Ureter (tissue), 1 donor: ENCODE measurements around the gene GRIK1. TPM values are rescaled to one million over a fixed set of nuclear protein-coding genes. Genes with fewer than 3 reads are reported as not detected.

Experiments used
- DNase-seq: peaks from one replicate; pipeline ENCODE4 v3.0.0-alpha.2; 2020; ENCODE audit warnings: low spot score
- total RNA-seq: library from RNA; stranded (reverse); gene quantifications from one replicate; pipeline ENCODE4 v1.2.4, GENCODE V29; 2023
- donor health status: DM: yes; HTN: yes; CAD: no.

The GRIK1 gene
- total RNA-seq, 1 donor from 2014 or later = 0.49 TPM

- no peak for DNase-seq
Measured at GRCh38 chr21:29643289-29643688, 296.5 kb downstream of the GRIK1 start.

GRCh38 chr21:29642551-29643245 is 297.1 kb downstream of the GRIK1 start:
- DNase-seq = no peak

GRCh38 chr21:29641635-29642550 is 297.9 kb downstream of the GRIK1 start:
- DNase-seq = no peak

GRCh38 chr21:29641001-29641634 is 298.7 kb downstream of the GRIK1 start:
- no peak for DNase-seq

- no peak for DNase-seq
Measured at GRCh38 chr21:29640080-29640508, 299.7 kb downstream of the GRIK1 start.

- no peak for DNase-seq
Measured at GRCh38 chr21:29639366-29640079, 300.3 kb downstream of the GRIK1 start.

GRCh38 chr21:29638761-29639327 is 301.0 kb downstream of the GRIK1 start:
- no peak for DNase-seq

- DNase-seq = no peak
Measured at GRCh38 chr21:29638138-29638537, 301.7 kb downstream of the GRIK1 start.

GRCh38 chr21:29637553-29637952 is 302.2 kb downstream of the GRIK1 start:
- no peak for DNase-seq

- DNase-seq = no peak
Measured at GRCh38 chr21:29637134-29637533, 302.7 kb downstream of the GRIK1 start.

GRCh38 chr21:29634418-29634817 is 305.4 kb downstream of the GRIK1 start:
- no peak for DNase-seq

GRCh38 chr21:29633756-29634155 is 306.0 kb downstream of the GRIK1 start:
- DNase-seq = no peak

- no peak for DNase-seq
Measured at GRCh38 chr21:29630441-29630840, 309.4 kb downstream of the GRIK1 start.

- no peak for DNase-seq
Measured at GRCh38 chr21:29627905-29628304, 311.9 kb downstream of the GRIK1 start.

GRCh38 chr21:29626801-29627470 is 312.9 kb downstream of the GRIK1 start:
- no peak for DNase-seq

GRCh38 chr21:29625990-29626389 is 313.8 kb downstream of the GRIK1 start:
- DNase-seq = no peak

GRCh38 chr21:29624776-29625175 is 315.0 kb downstream of the GRIK1 start:
- DNase-seq = no peak

- DNase-seq = no peak
Measured at GRCh38 chr21:29621525-29621924, 318.3 kb downstream of the GRIK1 start.

- DNase-seq = no peak
Measured at GRCh38 chr21:29616209-29616751, 323.5 kb downstream of the GRIK1 start.

- no peak for DNase-seq
Measured at GRCh38 chr21:29613877-29614276, 325.9 kb downstream of the GRIK1 start.

GRCh38 chr21:29613021-29613420 is 326.8 kb downstream of the GRIK1 start:
- no peak for DNase-seq
